RWPE1 (cell line): ENCODE data around the gene SGTA.

Source experiments
- CTCF ChIA-PET: fragments of 350-600 bp; sonication (Branson Sonifier 250); formaldehyde crosslinking; extraction: SDS; loops from one replicate; lab custom pipeline; 2021; lab: Yijun Ruan, JAX
- POLR2A ChIA-PET: fragments of 400-600 bp; formaldehyde crosslinking; extraction: SDS; loops from one replicate; lab custom pipeline; 2020; ENCODE audit warnings: antibody characterized with exemption; ENCODE audit not compliant: low non-redundant PET; lab: Yijun Ruan, JAX
- DNase-seq: peaks from one replicate; pipeline ENCODE4 v3.0.0; 2012; ENCODE audit warnings: low spot score
- H3K27ac ChIP-seq: fragments of 450-650 bp; 2 replicates; pipeline ENCODE4 v1.5.1; 2017
- CTCF ChIP-seq: fragments of 450-650 bp; conservative IDR thresholded peaks from 2 replicates; pipeline ENCODE4 v1.5.1; 2017; ENCODE audit warnings: low read depth, mild to moderate bottlenecking

Gene SGTA

GRCh38 chr19:2799273-2800020 is 16.4 kb upstream of the SGTA start:
- no peak for DNase-seq
- peak overlapping the region; percentile 27 for H3K27ac ChIP-seq
- POLR2A ChIA-PET: no interaction called here
- TF ChIP-seq CTCF: no peak
- CTCF ChIA-PET: interaction anchor here (0.6 kb wide), 1 partner anchor 40 kb away, joined by 3 read pairs; no protein-coding TSS in a partner anchor

- no peak for DNase-seq
- peak overlapping the region; percentile 27 for H3K27ac ChIP-seq
- ChIA-PET CTCF (interaction anchor here (0.5 to 0.6 kb wide), 2 partner anchors 40 to 1354 kb away, joined by 3 read pairs; no protein-coding TSS in a partner anchor), POLR2A (no interaction called here)
- no peak for TF ChIP-seq CTCF
Observed at GRCh38 chr19:2798733-2799132, 15.7 kb upstream of the SGTA start.

- ChIA-PET POLR2A (no interaction called here), CTCF (interaction anchor here (0.5 kb wide), 1 partner anchor 1353 kb away, joined by 3 read pairs; no protein-coding TSS in a partner anchor)
- TF ChIP-seq CTCF: no peak
- peak overlapping the region; percentile 27 for H3K27ac ChIP-seq
- DNase-seq: no peak
Observed at GRCh38 chr19:2798158-2798685, 15.1 kb upstream of the SGTA start.

GRCh38 chr19:2797280-2797679 is 14.2 kb upstream of the SGTA start:
- no peak for DNase-seq
- POLR2A ChIA-PET: no interaction called here
- TF ChIP-seq CTCF: no peak
- no peak overlapping the region for H3K27ac ChIP-seq
- CTCF ChIA-PET: no interaction called here

DNA sequence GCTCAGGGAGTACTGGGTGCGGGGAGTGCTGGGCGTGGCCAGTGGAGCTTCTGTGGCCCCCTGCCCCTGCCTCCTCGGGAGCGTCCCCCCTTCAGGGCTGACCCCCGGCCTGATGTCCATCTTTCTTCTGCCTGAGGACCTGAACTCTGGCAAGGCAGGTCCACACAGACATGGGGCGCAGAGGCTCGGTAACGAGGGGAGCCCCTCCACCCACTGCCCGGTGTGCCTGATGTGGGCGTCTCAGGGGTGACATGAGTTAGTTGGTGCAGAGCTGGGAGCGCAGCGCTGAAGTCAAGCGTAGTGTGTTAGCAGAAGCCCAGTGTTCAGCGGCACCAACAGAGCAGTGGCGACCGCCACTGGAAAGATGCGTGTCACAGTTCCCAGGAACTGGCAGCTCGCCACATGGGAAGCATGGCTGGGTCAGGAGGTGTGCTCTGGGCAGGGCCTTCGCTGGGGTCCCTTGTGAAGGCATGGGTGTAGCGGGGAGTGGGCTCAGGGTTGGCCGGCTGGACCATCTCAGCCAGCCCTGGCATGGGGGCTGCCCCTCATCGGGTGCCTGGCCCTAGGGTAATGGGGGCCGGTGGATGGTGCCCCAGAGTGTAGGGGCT is 13.7 kb upstream of the SGTA start:
- CTCF ChIA-PET: no interaction called here
- POLR2A ChIA-PET: no interaction called here
- no peak for TF ChIP-seq CTCF
- DNase-seq: no peak
- no peak overlapping the region for H3K27ac ChIP-seq

- POLR2A ChIA-PET: no interaction called here
- CTCF ChIA-PET: no interaction called here
Observed at GRCh38 chr19:2795827-2796658, 13.0 kb upstream of the SGTA start.

More at GRCh38 chr19:2795827-2796658, 13.0 kb upstream of the SGTA start:
- H3K27ac ChIP-seq: no peak overlapping the region
- TF ChIP-seq CTCF: no peak
- DNase-seq: no peak
